Panc1 (cell line): Measurements from ENCODE around the gene BTBD1. TPM values are rescaled to one million over a fixed set of nuclear protein-coding genes. Genes with fewer than 3 reads are reported as not detected.
"Not testable (repeated sequence)": the region's sequence is repeated elsewhere in the genome, so short reads cannot be mapped to it uniquely, and the experiment has no call there.

Source experiments
- ATAC-seq: fragments of 200-7000 bp; cut with Tn5 transposase; 2 replicates; pipeline ENCODE4 v1.9.1; 2020; ENCODE audit warnings: mild to moderate bottlenecking, moderate library complexity
- BruUV-seq: library from RNA; stranded (reverse); fragments of 400-500 nt; replicated peaks from 2 replicates; lab custom pipeline; 2021; lab: Mats Ljungman, UMichigan
- CTCF ChIA-PET: fragments of 300-600 bp; sonication (Branson Sonifier 250); formaldehyde crosslinking; loops from one replicate; lab custom pipeline; 2022; ENCODE audit warnings: antibody characterized with exemption; lab: Charles Lee
- POLR2A ChIA-PET: fragments of 300-600 bp; sonication (Branson Sonifier 250); formaldehyde crosslinking; loops from one replicate; lab custom pipeline; 2022; ENCODE audit warnings: antibody characterized with exemption; lab: Charles Lee
- DNase-seq: peaks from one replicate; pipeline ENCODE4 v3.0.0-alpha.2; 2010; ENCODE audit warnings: low read depth, low spot score
- H3K27ac ChIP-seq: 2 replicates; pipeline ENCODE4 v1.5.1; 2011; ENCODE audit warnings: mild to moderate bottlenecking, low read length, inconsistent platforms
- H3K27me3 ChIP-seq: fragments of 200-500 bp; sonication (Bioruptor generic); 2 replicates; pipeline ENCODE4 v1.6.0; 2014; ENCODE audit warnings: low read length, inconsistent platforms; ENCODE audit not compliant: control insufficient read depth, insufficient read depth
- H3K36me3 ChIP-seq: fragments of 200-500 bp; sonication (Bioruptor generic); 2 replicates; pipeline ENCODE4 v1.5.1; 2014; ENCODE audit warnings: inconsistent platforms, mild to moderate bottlenecking, low read length, moderate library complexity; ENCODE audit not compliant: control insufficient read depth, insufficient read depth
- H3K4me1 ChIP-seq: 2 replicates; pipeline ENCODE4 v1.5.1; 2011; ENCODE audit warnings: inconsistent platforms, mild to moderate bottlenecking, low read length, moderate library complexity; ENCODE audit not compliant: control insufficient read depth, insufficient read depth
- H3K4me3 ChIP-seq, 2 experiments: 2 replicates each; pipeline ENCODE4 v1.5.1; 2011 to 2012; ENCODE audit warnings: low read depth in 2 of 2, low read length in 2 of 2, mild to moderate bottlenecking in 2 of 2, inconsistent platforms in 1 of 2, moderate library complexity in 1 of 2
- H3K9me3 ChIP-seq: fragments of 200-500 bp; sonication (Bioruptor generic); 2 replicates; pipeline ENCODE4 v1.5.1; 2014; ENCODE audit warnings: low read depth, mild to moderate bottlenecking, inconsistent platforms, low read length, moderate library complexity; ENCODE audit not compliant: control insufficient read depth, insufficient read depth
- POLR2AphosphoS5 ChIP-seq: IDR thresholded peaks from 2 replicates; pipeline ENCODE4 v1.6.1; 2012; ENCODE audit warnings: mild to moderate bottlenecking, low read depth, low read length, moderate library complexity
- SIN3A ChIP-seq: IDR thresholded peaks from 2 replicates; pipeline ENCODE4 v1.6.1; 2012; ENCODE audit warnings: low read depth, mild to moderate bottlenecking, low read length, moderate library complexity, borderline replicate concordance; ENCODE audit not compliant: insufficient read depth
- TCF7L2 ChIP-seq: IDR thresholded peaks from 2 replicates; pipeline ENCODE4 v1.6.1; 2011; ENCODE audit warnings: mild to moderate bottlenecking, low read depth, low read length, inconsistent platforms
- in situ Hi-C: cut with HindIII; loops from 2 replicates; pipeline ENCODE4 v1.10.0; 2016; ENCODE audit warnings: low sequenced_read_pairs, low pct_unique_long_range_greater_than_20kb
- intact Hi-C: fragments of 100-400 bp; cut with micrococcal nuclease; formaldehyde crosslinking; loops from one replicate; pipeline ENCODE4 v1.10.0; 2022; ENCODE audit not compliant: unreplicated experiment
- total RNA-seq: library from RNA; stranded (reverse); gene quantifications from one replicate; pipeline ENCODE4 v1.2.1, GENCODE V29; 2021; ENCODE audit not compliant: unreplicated experiment
- TF ChIP-seq, protein P1 (sequence below): fragments of 450-650 bp; IDR thresholded peaks from 2 replicates; pipeline ENCODE4 v1.5.1; 2017; ENCODE audit warnings: mild to moderate bottlenecking
- TF ChIP-seq, protein P2 (sequence below), 2 experiments: IDR thresholded peaks; 2 replicates each; pipeline ENCODE4 v1.6.1; 2011 to 2012; ENCODE audit warnings: low read depth in 2 of 2, control low read depth in 1 of 2, low read length in 1 of 2, mild to moderate bottlenecking in 1 of 2, moderate library complexity in 1 of 2; ENCODE audit not compliant: insufficient read depth in 1 of 2

The BTBD1 gene
- total RNA-seq, 1 experiment from 2014 or later, result 88.4 TPM

DNA sequence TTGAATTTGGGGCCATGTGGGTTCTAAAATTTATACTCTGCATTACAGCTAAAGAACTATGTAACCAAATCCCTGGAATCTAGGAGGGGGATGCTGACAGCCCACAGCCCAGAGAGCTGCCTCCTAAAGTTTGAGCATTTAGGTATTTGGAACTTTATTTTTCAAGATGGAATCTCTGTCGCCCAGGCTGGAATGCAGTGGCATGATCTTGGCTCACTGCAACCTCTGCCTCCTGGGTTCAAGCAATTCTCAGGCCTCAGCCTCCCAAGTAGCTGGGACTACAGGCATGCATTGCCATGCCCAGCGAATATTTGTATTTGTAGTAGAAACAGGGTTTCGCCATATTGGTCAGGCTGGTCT, 66.4 kb downstream of the BTBD1 start:
- DNase-seq, H3K9me3 ChIP-seq, H3K27me3 ChIP-seq, POLR2A ChIA-PET, H3K36me3 ChIP-seq, CTCF ChIA-PET, H3K4me1 ChIP-seq, in situ Hi-C loops, BruUV-seq, H3K27ac ChIP-seq: not testable (repeated sequence)
- ATAC-seq, result peak; percentile 47
- intact Hi-C loops, result loop anchor here (2.0 kb wide), 2 partner anchors 150 to 460 kb away; partner anchors contain the start of gene RPS17
- TF ChIP-seq, protein P1, sequence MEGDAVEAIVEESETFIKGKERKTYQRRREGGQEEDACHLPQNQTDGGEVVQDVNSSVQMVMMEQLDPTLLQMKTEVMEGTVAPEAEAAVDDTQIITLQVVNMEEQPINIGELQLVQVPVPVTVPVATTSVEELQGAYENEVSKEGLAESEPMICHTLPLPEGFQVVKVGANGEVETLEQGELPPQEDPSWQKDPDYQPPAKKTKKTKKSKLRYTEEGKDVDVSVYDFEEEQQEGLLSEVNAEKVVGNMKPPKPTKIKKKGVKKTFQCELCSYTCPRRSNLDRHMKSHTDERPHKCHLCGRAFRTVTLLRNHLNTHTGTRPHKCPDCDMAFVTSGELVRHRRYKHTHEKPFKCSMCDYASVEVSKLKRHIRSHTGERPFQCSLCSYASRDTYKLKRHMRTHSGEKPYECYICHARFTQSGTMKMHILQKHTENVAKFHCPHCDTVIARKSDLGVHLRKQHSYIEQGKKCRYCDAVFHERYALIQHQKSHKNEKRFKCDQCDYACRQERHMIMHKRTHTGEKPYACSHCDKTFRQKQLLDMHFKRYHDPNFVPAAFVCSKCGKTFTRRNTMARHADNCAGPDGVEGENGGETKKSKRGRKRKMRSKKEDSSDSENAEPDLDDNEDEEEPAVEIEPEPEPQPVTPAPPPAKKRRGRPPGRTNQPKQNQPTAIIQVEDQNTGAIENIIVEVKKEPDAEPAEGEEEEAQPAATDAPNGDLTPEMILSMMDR, result peak; percentile 50
- peak overlapping the region in 1 of 2 experiments; percentile 52; a peak in 1 of 4 replicates for H3K4me3 ChIP-seq

DNA sequence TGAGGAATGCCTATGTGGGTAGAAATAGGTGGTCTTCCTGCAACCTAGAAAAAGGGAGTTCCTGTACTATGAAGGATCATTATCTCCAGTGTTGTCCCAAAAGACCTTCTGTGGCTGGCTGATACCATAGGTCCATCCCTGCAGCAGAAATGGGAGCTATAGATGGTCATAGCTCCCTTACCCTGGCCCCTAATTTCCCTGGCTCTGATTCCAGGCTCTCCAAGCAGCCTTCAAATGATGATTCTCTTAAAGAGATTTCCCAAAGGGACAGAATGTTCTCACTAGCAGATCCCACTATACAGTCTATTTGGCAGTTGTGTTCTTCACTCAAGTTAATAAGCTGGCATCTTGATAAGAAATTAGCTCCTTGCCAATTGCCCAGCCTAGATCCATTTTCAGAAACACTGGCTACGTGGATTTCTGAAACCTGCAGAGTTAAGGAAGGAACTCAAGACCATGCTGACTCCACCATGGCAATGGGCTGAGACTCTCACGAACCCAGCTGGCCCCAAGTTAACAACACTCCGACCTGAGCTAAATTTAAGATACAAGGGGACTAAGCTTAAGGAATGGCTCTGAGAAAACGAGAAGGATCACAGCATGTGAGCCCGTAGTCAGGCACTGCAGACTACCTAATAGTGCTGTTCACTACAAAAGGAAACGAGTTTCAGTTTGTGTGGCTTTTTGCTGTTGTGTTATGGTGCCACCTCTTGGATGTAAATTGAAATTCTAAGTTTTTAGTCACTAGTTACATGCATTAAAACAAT, 67.0 kb downstream of the BTBD1 start:
- Histone ChIP-seq H3K27ac (peak overlapping the region; percentile 58), H3K36me3 (peaks cover 3% of the 10 kb centered on the region; the same call in 1 of the 2 replicates), H3K4me1 (no peaks in the 10 kb centered on the region), H3K27me3 (no peaks in the 10 kb centered on the region), H3K4me3 (peak overlapping the region; percentile 25 to 52), H3K9me3 (no peaks in the 10 kb centered on the region)
- in situ Hi-C loops, result no loop called here
- TF ChIP-seq, protein P2, sequence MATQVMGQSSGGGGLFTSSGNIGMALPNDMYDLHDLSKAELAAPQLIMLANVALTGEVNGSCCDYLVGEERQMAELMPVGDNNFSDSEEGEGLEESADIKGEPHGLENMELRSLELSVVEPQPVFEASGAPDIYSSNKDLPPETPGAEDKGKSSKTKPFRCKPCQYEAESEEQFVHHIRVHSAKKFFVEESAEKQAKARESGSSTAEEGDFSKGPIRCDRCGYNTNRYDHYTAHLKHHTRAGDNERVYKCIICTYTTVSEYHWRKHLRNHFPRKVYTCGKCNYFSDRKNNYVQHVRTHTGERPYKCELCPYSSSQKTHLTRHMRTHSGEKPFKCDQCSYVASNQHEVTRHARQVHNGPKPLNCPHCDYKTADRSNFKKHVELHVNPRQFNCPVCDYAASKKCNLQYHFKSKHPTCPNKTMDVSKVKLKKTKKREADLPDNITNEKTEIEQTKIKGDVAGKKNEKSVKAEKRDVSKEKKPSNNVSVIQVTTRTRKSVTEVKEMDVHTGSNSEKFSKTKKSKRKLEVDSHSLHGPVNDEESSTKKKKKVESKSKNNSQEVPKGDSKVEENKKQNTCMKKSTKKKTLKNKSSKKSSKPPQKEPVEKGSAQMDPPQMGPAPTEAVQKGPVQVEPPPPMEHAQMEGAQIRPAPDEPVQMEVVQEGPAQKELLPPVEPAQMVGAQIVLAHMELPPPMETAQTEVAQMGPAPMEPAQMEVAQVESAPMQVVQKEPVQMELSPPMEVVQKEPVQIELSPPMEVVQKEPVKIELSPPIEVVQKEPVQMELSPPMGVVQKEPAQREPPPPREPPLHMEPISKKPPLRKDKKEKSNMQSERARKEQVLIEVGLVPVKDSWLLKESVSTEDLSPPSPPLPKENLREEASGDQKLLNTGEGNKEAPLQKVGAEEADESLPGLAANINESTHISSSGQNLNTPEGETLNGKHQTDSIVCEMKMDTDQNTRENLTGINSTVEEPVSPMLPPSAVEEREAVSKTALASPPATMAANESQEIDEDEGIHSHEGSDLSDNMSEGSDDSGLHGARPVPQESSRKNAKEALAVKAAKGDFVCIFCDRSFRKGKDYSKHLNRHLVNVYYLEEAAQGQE (IDR thresholded peaks at IDR 0.05; ENCODE audit: insufficient read depth in 1 of 2, low read depth in 2 of 2, low read length in 1 of 2), result no peak
- TF ChIP-seq SIN3A (no peak), TCF7L2 (no peak), POLR2AphosphoS5 (no peak)
- TF ChIP-seq, protein P1, result peak; percentile 80
- intact Hi-C loops, result loop anchor here (2.0 kb wide), 2 partner anchors 149 to 459 kb away; partner anchors contain the start of gene RPS17
- DNase-seq, result peak; percentile 51
- ChIA-PET CTCF (interaction anchor here (0.8 to 1.6 kb wide), 3 partner anchors 150 to 446 kb away, joined by 3 to 4 read pairs (median 3); no protein-coding TSS in a partner anchor), POLR2A (no interaction called here)
- no TSS peak for BruUV-seq
- ATAC-seq, result peak; percentile 82
